DOHH2 (cell line): ENCODE results near the gene TMEM45A.

Experiments used
- CTCF ChIP-seq: fragments of 200-600 bp; sonication (generic); IDR thresholded peaks from one replicate; pipeline ENCODE4 v1.5.1; 2014; ENCODE audit warnings: antibody characterized with exemption, mild to moderate bottlenecking, low read depth, low read length; ENCODE audit not compliant: poor library complexity, severe bottlenecking
- EZH2phosphoT487 ChIP-seq: fragments of 200-600 bp; sonication (generic); IDR thresholded peaks from 2 replicates; pipeline ENCODE4 v1.6.1; 2017; ENCODE audit warnings: borderline replicate concordance, mild to moderate bottlenecking, antibody characterized with exemption, low read length, moderate library complexity, mixed read lengths

DNA sequence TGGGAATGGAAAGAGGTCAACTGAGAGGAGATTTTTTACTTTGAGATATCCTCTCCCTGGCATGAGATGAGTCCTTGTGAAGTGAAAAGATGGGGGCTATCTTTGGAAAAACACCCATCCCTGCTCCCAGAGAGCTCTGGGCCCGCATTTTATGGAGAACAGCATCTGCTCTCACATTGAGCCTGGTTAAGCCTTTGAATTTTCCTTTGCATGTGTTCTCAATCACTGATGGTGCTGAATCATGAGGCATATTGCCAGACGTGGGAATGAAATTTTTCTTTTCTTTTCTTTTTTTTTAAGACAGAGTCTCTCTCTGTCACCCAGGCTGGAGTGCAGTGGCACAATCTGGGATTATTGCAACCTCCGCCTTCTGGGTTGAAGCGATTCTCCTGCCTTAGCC lies 24.4 kb downstream of the TMEM45A start:
- TF ChIP-seq CTCF (no peak), EZH2phosphoT487 (no peak)
